NCI-H526 (cell line): ENCODE measurements around the gene SESN3.
A peak's percentile ranks its signal among the peaks of the same experiment; 100 is the strongest.

ENCODE experiments used
- DNase-seq, 2 experiments: peaks; one replicate each; lab custom pipeline; 2025; lab: John Stamatoyannopoulos, UW

SESN3 gene

GRCh38 chr11:95121698-95122097 is 109.3 kb downstream of the SESN3 start:
- peak; percentile 49 to 76 for DNase-seq

GRCh38 chr11:95119361-95120060 is 111.5 kb downstream of the SESN3 start:
- DNase-seq, result no peak

DNA sequence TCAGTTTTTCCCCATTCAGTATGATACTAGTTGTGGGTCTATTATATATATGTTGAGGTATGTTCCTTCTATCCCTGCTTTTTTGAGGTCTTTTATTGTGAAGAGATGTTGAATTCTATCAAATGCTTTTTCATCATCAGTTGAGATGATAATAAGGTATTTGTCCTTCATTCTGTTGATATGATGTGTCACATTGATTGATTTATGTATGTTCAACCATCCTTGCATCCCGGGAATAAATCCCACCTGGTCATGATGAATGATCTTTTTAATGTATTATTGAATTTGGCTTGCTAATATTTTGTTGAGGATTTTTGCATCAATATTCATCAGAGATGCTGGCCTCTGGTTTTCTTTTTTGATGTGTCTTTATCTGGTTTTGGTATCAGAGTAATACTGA is 115.4 kb downstream of the SESN3 start:
- no peak for DNase-seq
